ENCODE measurements around the gene SNX20. TPM values are rescaled to one million over a fixed set of nuclear protein-coding genes. Genes with fewer than 3 reads are reported as not detected.

Gene SNX20
- total RNA-seq, 1 experiment from 2014 or later, result not detected

DNA sequence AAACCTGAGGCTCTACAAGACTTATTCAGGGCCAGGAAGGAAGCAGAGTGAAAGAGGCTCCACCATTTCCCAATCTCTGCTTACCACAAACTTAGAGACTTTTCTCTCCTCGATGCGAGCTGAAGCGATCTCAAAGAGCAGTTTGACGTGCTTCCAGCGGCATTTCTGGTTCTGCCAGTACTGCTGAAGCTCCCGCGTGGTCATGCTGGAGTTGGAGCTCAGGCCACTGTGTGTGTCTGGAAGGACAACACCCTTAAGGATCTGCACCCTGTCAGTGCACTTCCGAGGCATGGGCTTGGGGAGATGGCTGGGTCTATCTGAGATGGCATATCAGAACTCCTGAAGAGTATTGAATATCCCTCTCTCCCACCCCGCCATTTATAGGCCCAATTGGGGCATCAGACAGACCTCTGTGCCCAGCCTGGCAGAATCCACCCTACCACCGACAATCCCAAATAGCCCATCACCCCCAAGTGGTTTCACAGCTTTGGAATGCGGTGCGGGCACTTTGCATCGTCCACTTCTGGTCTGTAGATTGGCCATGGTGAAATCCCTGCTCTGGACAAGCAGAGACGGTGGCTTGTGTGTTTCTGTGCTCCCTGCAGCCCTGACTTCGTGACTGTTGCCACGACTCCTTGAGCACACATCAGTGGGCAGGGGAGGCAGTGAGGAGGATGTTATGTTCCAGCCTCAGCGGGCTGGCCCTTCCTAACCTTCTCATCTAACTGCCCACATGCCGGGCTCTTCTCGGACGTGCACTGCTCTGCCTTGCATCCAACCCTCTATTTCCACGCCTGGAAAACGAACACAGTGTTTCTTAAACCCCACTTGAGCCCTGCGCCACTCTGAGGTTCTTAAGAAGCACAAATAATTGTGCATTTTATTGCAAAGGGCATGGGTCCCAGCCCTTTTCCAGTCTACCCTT is 5.2 kb downstream of the SNX20 start:
- ChIA-PET POLR2A (ENCODE audit: low non-redundant PET) (no interaction called here), CTCF (no interaction called here)
- BruUV-seq (replicated peaks), result no TSS peak
- DNase-seq (ENCODE audit: low spot score), result no peak
- Histone ChIP-seq H3K27ac (ENCODE audit: low read depth, low read length, poor library complexity, severe bottlenecking) (no peak overlapping the region), H3K27me3 (replicated peaks; ENCODE audit: insufficient read depth, low read depth, low read length, poor library complexity) (no peaks in the 10 kb centered on the region), H3K9me3 (ENCODE audit: low read depth, low read length, poor library complexity, severe bottlenecking) (peaks cover 20% of the 10 kb centered on the region), H3K4me1 (ENCODE audit: insufficient read depth, low read length, poor library complexity, severe bottlenecking) (no peaks in the 10 kb centered on the region), H3K36me3 (ENCODE audit: insufficient read depth, low read length, poor library complexity, severe bottlenecking) (no peaks in the 10 kb centered on the region), H3K4me3 (ENCODE audit: low read depth, low read length, poor library complexity, severe bottlenecking) (no peak overlapping the region)
- intact Hi-C loops (cut with micrococcal nuclease; ENCODE audit: unreplicated experiment), result no loop called here
- no peak for TF ChIP-seq EZH2 (IDR thresholded peaks at IDR 0.05; ENCODE audit: borderline replicate concordance, low read depth, low read length, poor library complexity, severe bottlenecking)
- TF ChIP-seq CTCF (conservative IDR thresholded peaks at IDR 0.05; ENCODE audit: low read depth, low read length), result no peak

DNA sequence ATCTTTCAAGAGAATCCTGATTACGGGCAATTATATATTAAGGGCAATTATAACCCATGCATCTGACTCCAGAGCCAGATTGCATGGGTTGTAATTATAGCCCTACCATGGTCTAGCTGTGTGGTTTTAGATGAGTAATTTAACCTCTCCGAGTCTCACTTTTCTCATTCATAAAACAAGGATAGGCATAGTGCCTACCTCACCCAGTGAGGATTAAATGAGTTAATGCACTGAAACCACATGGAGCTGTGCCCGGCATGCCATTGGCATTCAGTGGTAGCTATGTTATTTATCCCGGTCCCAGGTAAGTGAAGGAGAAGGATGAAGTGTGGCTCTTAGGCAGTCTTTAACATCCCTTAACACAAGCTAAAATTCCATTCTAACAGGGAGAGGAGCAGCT is 6.3 kb downstream of the SNX20 start:
- DNase-seq (ENCODE audit: low spot score), result no peak
- Histone ChIP-seq H3K27ac (ENCODE audit: low read depth, low read length, poor library complexity, severe bottlenecking) (no peak overlapping the region), H3K4me1 (ENCODE audit: insufficient read depth, low read length, poor library complexity, severe bottlenecking) (no peaks in the 10 kb centered on the region), H3K9me3 (ENCODE audit: low read depth, low read length, poor library complexity, severe bottlenecking) (peaks cover 20% of the 10 kb centered on the region), H3K27me3 (replicated peaks; ENCODE audit: insufficient read depth, low read depth, low read length, poor library complexity) (no peaks in the 10 kb centered on the region), H3K4me3 (ENCODE audit: low read depth, low read length, poor library complexity, severe bottlenecking) (no peak overlapping the region), H3K36me3 (ENCODE audit: insufficient read depth, low read length, poor library complexity, severe bottlenecking) (no peaks in the 10 kb centered on the region)
- BruUV-seq (replicated peaks), result no TSS peak
- CTCF ChIA-PET, result no interaction called here
- POLR2A ChIA-PET (ENCODE audit: low non-redundant PET), result interaction anchor here (0.6 kb wide), 1 partner anchor 21 kb away, joined by 3 read pairs; no protein-coding TSS in a partner anchor
- TF ChIP-seq CTCF (conservative IDR thresholded peaks at IDR 0.05; ENCODE audit: low read depth, low read length) (no peak), EZH2 (IDR thresholded peaks at IDR 0.05; ENCODE audit: borderline replicate concordance, low read depth, low read length, poor library complexity, severe bottlenecking) (no peak)
- intact Hi-C loops (cut with micrococcal nuclease; ENCODE audit: unreplicated experiment), result no loop called here

- ChIA-PET POLR2A (ENCODE audit: low non-redundant PET) (no interaction called here), CTCF (no interaction called here)
- TF ChIP-seq CTCF (conservative IDR thresholded peaks at IDR 0.05; ENCODE audit: low read depth, low read length), result no peak
- TF ChIP-seq EZH2 (IDR thresholded peaks at IDR 0.05; ENCODE audit: borderline replicate concordance, low read depth, low read length, poor library complexity, severe bottlenecking), result no peak
- DNase-seq (ENCODE audit: low spot score), result no peak
- Histone ChIP-seq H3K9me3 (ENCODE audit: low read depth, low read length, poor library complexity, severe bottlenecking) (peaks cover 20% of the 10 kb centered on the region), H3K4me3 (ENCODE audit: low read depth, low read length, poor library complexity, severe bottlenecking) (no peak overlapping the region), H3K27ac (ENCODE audit: low read depth, low read length, poor library complexity, severe bottlenecking) (no peak overlapping the region), H3K27me3 (replicated peaks; ENCODE audit: insufficient read depth, low read depth, low read length, poor library complexity) (no peaks in the 10 kb centered on the region), H3K36me3 (ENCODE audit: insufficient read depth, low read length, poor library complexity, severe bottlenecking) (no peaks in the 10 kb centered on the region), H3K4me1 (ENCODE audit: insufficient read depth, low read length, poor library complexity, severe bottlenecking) (no peaks in the 10 kb centered on the region)
- BruUV-seq (replicated peaks), result no TSS peak
- intact Hi-C loops (cut with micrococcal nuclease; ENCODE audit: unreplicated experiment), result no loop called here
Observed at GRCh38 chr16:50673496-50674275, 7.4 kb downstream of the SNX20 start.
